GM19240 (cell line): ENCODE data around the gene ATP8B3.

Experiments
- DNase-seq: peaks from one replicate; pipeline ENCODE4 v3.0.0; 2011; ENCODE audit warnings: low spot score; ENCODE audit not compliant: insufficient read length

The ATP8B3 gene

GRCh38 chr19:1758231-1758577 lies 53.9 kb downstream of the ATP8B3 start:
- DNase-seq: no peak

- DNase-seq: no peak
Observed at GRCh38 chr19:1757468-1758230, 54.4 kb downstream of the ATP8B3 start.

- no peak for DNase-seq
Observed at GRCh38 chr19:1756705-1757465, 55.2 kb downstream of the ATP8B3 start.

- no peak for DNase-seq
Observed at GRCh38 chr19:1756264-1756663, 55.8 kb downstream of the ATP8B3 start.

GRCh38 chr19:1755467-1756171 lies 56.5 kb downstream of the ATP8B3 start:
- no peak for DNase-seq

- no peak for DNase-seq
Observed at GRCh38 chr19:1754636-1755466, 57.2 kb downstream of the ATP8B3 start.

- no peak for DNase-seq
Observed at GRCh38 chr19:1754018-1754635, 57.9 kb downstream of the ATP8B3 start.

GRCh38 chr19:1752757-1753728 lies 59.0 kb downstream of the ATP8B3 start, which contains the start of gene ONECUT3:
Gene ONECUT3, plus strand, starts transcription at chr19:1753506. Its CDS starts 157 bp downstream, at chr19:1753663.
- DNase-seq: no peak

- DNase-seq: no peak
Observed at GRCh38 chr19:1752009-1752756, 59.9 kb downstream of the ATP8B3 start.

- no peak for DNase-seq
Observed at GRCh38 chr19:1751367-1752008, 60.6 kb downstream of the ATP8B3 start.

- no peak for DNase-seq
Observed at GRCh38 chr19:1750343-1751021, 61.6 kb downstream of the ATP8B3 start.

GRCh38 chr19:1749373-1750342 lies 62.4 kb downstream of the ATP8B3 start:
- DNase-seq: no peak

- no peak for DNase-seq
Observed at GRCh38 chr19:1748873-1749341, 63.2 kb downstream of the ATP8B3 start.

GRCh38 chr19:1748115-1748872 lies 63.8 kb downstream of the ATP8B3 start:
- DNase-seq: no peak

GRCh38 chr19:1747285-1748114 lies 64.6 kb downstream of the ATP8B3 start:
- no peak for DNase-seq
